NOMO-1 (cell line): Measurements from ENCODE around the gene MXRA7.

ENCODE experiments used
- DNase-seq, 2 experiments: peaks; one replicate each; lab custom pipeline; 2025; ENCODE audit not compliant: unreplicated experiment in 2 of 2; lab: John Stamatoyannopoulos, UW

The MXRA7 gene

DNA sequence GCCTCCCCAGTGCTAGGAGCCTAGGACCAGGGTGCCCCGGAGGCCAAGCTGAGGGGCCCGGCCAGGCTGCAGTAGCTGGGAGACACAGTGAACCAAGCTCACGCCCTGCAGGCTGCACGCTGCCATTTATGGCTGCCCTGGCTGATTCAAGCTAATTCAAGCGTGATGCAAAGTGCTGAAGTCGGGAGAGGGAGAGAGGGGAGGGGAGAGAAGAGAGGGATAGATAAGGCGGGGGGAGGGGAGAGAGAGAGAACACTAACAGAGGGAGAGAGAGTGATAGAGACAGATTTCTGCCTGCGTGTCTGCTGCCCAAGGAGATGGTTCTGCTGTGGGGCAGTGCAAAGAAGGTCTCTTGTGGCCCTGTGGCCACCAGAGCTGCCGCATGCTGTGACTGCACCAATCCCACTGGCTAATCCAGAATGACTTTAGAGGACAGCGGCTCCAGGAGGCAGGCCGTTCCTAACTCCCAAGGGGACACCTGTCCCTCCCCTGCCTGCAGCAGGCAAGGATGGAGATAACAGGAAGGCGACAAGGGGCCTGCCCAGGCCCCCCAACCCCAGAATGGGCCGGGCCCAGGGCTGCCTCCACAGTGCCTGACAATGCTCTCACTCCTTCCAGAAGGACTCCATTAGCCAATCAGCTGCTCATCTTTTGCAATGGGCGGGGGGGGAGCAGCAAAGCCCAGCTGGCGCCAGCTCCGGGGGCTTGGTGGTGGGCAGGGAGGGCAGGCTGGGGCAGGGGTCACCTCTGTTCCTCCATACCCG, 12.9 kb downstream of the MXRA7 start:
- no peak for DNase-seq

DNA sequence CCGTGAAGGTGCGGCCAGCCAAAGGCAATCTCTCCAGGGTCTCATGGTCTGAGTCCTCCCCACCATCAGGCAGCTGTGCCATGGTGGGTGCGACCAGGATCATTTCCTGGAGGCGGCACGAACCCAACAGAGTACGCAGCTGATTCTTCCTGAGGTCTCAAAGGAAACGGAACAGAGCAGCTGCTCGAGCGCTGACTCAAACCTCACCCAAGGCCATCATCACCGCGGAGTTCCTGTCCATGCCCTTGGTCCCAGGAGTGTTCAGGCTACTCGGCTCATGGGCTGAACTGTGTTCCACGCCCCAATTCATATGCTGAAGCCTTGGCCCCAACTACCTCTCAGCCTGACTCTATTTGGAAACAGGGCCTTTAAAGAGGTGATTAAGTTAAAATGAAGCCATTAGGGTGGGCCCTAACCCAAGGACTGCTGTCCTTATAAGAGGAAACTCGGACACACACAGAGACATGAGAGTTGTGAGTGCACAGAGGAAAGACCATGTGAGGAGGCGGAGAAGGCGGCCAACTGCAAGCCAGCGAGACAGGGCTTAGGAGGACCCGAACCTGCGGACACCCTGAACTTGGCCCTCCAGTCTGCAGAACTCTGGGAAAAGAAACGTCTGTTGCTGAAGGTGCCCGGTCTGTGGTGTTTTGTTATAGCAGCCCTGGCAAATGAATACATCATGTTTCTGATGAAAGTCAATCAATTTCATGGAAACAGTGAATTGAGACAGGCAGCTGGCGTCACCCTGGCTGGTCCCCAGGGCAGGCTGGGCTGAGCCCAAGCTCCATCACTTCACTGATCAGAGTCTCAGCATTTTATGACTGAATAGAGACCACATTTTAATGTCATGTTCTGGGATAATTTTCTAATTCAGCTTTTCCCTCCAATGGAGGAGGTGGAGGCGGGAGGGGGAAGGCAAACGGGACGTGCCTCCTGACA, 13.7 kb downstream of the MXRA7 start:
- DNase-seq, result no peak

DNA sequence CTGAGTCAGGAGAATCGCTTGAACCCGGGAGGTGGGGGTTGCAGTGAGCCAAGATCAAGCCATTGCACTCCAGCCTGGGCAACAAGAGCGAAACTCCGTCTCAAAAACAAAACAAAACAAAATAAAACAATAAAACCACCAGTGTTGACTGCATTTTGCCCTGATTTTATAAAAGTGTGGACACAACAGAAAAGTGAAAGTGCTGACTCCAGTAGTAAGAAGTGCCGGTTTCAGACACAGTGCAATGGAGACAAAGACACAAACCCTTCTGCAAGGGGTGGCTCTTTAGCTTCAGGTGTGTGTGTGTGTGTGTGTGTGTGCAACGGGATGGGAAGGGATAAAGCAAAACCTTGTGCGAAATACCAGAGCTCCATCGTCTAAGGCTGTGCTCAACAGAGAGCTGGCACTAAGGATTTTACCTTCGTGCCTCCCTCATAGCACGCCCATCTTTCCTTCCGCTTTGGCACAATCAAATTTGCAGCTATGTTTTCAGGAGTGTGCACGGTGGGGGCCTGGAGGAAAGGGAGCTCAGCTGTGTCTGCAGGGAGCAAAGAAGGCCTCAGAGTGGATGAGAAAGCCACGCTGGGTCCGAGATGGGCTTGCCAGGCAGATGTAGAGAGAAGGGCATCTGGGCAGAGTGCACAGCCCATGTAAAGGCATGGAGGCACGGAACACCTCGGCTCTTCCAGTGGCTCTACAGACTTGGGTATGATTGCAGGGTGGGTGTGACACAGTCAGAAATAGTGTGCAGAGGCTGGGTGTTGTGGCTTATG, 15.5 kb downstream of the MXRA7 start:
- DNase-seq, result no peak

DNA sequence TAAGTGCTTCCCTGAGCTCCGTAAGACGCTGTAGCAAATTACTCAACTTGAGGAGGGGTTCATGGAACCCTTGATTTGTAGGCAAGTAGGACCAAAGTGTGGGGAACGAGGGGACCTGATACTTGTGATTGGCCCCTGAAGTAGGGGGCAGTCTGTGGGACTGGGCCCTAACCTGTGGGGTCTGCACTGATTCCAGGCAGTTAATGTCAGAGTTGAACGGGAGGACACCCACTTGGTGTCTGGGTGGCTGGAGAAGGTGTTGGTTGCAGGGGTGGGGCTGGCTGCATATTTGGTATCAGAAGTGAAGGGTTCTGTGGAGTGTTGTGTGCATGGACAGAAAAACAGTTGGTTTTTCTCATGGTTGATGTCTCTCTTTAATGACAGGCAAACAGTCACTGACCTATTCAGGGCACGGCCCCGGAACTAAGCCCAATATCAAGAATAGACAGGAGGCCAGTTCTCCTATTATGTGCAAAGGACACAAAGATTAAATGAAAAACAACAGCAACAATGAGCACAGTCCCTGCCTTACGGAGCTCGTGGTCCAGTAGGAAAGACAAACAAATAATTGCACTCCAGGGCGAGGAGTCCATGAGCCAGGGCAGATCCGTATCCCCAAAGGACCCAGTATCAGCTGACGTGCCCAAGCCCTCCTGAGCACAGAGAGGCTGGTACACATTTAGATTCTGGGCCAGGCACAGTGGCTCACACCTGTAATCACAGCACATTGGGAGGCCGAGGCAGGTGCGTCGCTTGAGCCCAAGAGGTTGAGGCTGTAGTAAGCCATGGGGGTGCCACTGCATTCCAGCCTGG, 19.2 kb downstream of the MXRA7 start:
- no peak for DNase-seq

DNA sequence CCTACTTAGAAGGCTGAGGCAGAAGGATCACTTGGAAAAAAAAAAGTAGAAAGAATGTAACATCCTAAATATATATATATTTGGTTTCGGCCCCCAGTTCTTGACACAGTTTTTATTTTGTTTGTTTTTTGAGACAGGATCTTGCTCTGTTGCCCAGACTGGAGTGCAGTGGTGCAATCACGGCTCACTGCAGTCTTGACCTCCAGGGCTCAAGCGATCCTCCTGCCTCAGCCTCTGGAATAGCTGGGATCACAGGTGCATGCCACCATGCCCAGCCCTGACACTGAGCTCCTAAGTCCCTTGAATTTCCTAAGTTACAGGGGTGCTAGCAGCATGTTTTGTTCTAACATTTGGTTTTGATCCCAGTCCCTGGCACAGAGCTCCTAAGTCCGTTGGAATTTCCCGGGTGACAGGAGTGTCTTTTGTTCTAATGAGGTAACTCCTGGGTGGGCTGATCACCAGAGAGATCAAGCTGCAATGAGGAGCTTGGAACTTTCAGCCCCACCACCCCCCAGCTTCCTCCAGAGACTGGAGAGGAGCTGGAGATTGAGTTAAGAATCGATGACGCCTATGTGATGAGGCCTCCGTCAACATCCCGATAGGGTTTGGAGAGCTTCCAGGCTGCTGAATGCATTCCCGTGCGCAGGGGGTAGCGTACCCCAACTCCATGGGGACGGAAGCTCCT, 20.0 kb downstream of the MXRA7 start:
- no peak for DNase-seq

DNA sequence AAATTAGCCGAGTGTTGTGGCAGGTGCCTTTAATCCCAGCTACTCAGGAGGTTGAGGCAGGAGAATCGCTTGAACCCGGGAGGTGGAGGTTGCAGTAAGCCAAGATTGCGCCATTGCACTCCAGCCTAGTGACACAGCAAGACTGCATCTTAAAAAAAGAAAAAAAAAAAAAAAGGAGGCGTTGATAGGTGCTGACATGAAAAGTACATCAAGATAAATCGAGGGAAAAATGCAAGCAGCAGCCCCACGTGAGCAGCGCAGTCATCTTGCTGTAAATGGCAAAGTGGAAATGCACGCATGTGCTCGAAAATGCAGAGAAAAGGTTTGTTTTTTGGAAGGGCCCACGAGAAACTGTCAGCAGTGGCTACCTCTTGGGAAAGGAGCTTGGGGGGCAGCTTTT, 20.9 kb downstream of the MXRA7 start:
- DNase-seq, result no peak

DNA sequence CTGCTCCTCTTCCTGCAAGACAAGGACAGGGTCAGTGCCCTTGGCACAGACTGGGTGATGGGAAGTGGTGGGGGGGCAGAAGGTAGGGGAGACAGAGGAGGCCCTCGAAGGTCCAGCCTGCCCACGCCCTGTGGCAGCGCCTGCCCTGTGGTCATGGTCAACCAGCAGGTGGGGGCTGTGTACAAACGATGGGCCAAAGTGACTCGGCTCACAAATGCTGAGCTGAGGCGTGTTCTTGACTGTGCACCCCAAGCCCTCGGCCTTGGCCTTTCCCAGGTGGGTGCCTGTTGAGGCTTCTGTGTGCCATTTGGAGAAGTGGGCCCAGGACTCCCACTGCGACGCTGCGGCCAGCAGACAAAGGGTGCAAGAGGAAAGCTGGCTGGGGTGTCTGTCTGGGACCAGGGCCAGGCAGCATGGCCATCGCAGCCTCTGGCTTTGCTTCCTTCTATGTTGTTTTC, 22.6 kb downstream of the MXRA7 start:
- DNase-seq, result no peak

DNA sequence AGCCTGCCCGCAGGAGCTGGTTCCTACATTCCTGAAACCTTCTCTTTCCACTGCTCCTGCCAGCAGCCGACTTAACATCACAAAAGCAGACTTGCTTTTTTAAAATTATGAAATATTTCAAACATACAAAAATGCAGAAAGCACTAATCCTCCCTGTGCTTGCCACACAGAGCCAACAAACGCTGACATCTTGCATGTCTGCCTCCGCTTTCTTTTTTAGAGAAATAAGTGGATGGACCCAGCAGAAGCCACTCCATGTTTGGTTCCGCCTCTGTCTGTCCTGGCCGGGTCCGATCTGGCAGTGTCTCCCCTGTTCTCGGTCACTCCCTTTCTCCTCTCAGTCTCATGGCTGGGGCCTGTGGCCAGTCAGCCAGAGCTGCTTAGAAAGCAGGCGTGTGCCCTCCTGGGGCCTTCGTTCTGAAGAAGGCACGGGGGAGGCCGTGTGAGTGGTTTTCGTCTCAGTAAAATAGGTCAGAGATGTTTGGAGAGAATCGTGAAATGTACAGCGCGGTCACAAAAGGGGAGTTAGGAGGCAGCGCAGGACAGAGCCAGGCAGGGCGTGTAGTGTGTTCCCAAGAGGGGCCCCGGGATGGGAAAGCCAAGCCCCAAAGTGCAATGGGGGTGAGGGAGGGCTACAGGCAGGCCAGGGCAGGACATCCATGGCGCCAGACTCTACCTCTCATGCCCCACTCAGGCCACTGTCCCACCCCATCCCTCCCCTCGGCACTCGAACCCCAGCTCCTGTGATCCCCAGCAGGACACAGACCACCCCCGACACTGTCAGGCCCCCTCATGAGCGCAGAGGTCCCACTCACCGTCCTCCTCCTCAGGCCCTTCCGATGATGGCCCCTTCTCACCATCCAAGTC, 23.2 kb downstream of the MXRA7 start:
- no peak for DNase-seq

DNA sequence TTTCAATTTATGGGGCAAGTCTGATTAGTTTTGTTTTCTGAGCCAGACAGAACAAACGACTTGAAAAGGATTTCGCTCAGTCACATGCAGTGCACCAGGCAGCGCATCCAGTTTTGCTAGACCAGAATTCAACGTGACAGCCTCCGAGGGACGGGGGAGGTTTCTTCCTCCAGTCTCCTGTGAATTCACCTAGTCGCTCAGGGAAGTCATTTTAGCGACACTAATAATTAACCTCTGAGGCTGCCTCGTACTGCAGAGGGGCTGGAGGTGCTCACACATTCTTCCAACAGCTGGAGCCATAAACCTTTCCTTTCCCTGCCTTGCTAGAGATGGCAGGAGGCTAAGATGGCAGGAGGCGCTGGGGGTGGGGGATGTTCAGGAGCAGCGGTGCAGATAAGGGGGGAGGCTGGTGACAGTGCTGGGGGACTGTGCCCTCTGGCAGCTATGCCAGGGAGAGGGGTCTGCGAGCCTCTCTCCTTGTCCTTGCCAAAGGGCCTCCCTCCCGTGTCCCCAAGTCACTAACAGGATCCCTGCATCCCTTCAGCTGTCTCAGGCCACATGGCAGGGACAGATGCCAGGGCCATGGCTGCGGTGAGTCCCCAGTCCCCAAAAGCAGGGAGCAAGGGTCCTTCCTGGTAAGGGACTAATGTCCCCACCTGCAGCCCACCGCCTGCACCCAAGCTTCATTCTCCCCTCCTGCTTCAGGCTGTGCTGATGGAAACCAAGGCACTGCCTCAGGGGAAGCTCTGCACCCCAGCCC, 24.0 kb downstream of the MXRA7 start:
- no peak for DNase-seq

DNA sequence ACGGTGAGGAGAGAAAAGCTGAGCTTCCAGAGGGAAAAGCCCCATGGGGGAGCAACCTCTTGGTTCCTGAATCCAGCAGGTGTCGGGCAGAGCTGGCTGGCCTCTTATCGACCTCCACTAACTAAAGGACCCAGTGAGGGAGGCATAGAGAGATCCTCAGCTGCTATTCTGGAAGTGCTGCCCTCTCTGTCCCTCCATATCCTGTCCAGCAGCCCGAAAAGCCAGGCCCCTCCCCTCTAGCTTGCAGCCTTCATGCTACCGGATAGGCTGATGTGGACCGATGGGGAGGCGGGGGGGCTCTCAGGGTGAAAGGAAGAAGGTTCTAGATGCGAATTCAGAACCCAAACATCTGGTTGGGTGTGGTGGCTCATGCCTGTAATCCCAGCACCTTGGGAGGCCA, 24.9 kb downstream of the MXRA7 start:
- DNase-seq, result no peak

DNA sequence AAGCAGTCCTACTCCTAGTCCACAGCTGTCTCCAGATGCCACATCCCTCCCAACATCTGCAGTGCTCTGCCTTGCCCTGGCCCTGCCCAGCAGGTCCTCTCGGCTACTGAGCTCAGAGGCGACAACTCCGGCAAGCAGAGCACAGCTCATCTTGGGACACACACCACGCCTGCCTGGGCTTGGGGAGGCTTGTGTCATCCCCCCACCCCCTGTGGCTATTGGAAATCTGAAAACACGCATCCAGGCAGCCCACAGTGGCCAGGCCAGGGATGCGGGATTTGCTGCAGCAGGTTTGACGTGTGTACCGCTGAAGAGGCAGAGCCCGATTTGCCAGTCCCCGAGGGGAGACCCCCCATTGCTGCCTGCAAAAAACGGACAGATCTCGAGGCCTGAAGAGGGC, 25.4 kb downstream of the MXRA7 start:
- DNase-seq, result no peak

DNA sequence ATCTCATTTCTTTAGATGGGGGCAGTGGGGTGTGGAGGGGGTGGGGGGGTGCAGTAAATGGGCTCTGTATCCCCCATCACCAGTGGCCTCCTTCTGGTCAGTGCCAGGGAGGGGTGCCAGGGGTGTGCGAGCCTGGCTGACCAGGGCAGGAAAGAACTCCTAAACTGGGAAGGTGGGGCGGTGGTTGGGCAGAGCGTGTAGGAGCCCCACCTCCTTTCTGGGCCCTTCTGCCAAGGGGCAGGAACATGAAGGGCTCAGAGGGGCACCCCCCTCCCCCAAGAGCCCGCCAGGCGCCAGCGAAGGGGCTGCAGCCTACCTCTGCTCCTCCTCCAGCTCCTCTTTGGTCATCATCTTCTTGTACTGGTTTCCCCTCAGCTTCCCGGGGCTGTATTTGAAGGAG, 26.0 kb downstream of the MXRA7 start:
- no peak for DNase-seq

DNA sequence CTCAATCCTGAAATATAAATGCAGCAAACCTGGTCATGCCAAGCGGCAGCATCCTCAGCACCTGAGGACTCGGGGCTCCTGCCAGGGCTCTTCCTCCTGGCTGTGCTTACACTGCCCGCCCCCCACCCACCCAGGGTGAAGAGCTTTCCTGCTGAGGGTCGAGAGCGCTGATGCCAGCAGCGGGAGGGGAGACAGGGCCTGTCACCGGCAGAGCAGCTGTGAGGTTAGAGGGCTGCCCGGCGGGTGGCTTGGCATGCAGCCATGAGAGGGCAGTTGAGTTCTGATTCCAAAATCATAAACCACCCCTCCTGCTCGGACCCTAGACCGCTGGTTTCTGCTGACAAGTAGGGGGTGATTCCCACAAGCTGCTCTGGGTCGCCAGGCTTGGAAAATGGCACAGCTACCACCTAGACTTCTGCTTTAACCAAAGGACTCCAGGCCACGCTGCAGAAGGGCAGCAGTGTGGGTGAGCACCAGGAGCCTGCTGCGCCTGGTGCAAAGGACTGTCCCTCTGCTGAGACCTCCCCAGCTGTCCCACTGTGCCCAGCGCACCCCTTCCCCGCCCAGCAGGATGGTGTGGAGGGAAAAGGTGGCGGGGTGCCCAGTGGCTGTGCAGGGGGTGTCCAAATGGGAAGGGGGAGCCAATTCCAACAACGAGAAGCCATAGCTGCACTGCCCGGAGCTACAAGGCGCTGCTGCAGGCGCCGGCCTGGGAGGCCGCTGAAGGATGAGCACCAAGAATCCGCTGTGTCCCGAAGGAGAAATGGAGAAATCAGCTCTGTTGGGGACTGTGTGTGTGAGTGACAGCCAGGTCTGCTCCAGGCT, 26.6 kb downstream of the MXRA7 start:
- DNase-seq, result no peak

DNA sequence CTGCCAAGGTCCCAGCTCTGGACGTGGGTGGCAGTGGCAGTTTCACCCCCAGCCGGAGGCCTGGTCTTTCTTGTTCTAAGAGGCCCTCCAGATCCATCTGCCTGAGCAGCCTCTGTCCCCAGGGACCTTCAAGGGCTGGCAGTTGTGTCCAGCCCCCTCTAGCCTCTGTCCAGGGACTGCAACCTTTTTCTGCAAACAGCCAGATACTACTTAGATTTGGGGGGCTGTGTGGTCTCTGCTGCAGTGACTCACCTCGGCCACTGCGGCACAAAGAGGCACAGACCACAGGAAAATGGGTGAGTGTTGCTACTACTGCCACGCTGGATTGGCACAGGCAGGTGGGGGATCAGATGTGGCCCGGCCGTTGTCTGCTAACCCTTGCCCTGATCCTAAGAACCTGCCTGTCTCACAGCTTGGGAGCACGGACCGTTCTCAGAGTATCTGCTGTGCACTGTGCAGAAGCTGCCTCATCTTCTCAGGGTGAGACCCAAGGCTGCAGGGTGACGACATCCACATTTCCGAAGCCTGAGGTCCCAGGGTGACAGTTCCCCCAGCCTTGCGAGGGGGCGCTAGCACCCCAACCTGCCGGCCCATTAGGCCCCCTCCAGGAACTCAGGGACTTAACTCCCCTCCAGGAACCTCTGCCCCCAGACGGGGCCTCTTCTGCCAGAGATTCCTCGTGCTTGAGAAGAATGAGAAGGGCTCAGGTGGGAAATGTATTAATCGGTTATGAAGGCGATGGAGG, 27.6 kb downstream of the MXRA7 start:
- no peak for DNase-seq

DNA sequence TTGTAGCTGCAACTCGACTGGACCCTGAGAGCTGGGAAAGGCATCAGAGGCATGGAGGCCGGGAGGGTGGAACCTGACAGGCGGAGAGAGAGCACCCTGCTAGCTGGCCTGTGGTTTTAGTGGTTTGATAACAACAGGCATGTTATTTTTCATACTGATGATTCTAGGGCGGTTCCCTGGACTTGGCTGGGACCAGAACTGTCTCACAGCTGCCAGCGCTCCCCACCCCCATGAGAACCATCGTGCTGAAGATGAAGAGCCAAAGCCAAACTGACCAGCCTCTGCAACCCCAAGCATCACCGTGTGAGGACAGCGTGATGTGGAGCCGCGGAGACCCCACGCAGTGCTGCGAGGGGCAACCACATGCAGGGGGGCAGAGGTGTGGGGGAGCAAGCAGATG, 28.5 kb downstream of the MXRA7 start:
- no peak for DNase-seq
